Measurements from ENCODE around the gene TAMALIN. TPM values are rescaled to one million over a fixed set of nuclear protein-coding genes. Genes with fewer than 3 reads are reported as not detected.

Gene TAMALIN
- total and polyA plus RNA-seq, 2 experiments from 2014 or later = 0.34 to 3.0 TPM

DNA sequence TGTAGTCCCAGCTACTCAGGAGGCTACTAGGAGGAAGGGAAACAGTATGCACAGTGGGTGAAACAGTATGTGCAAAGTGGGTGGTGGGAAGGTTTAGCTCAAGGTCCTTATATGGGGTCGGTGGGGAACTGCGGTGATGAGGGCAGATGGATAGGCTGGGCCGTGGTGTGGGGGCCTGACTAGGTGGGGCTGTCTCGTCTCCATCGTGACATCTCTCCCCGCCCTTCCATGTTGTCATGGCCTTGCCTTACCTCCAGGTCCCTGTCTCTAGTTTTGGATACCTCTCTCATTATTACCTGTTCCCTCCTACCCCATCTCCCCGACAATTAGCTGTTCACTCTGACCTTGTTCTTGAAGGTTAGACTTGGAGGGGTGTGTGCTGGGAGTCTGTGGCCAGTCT, 40.1 kb downstream of the TAMALIN start:
- no peaks in the 10 kb centered on the region for H3K9me2 ChIP-seq (ENCODE audit: insufficient read depth)

More for the DNA sequence above, 40.1 kb downstream of the TAMALIN start:
- no peak for ATAC-seq
- Mint-ChIP-seq H3K4me3 (no peak overlapping the region), H3K4me1 (peaks cover 23% of the 10 kb centered on the region), H3K27ac (no peak overlapping the region), H3K36me3 (ENCODE audit: low read depth) (peaks cover 11% of the 10 kb centered on the region; the same call in 2 of the 3 replicates), H3K27me3 (ENCODE audit: insufficient read depth, low read depth, poor library complexity) (peaks cover 35% of the 10 kb centered on the region), H3K9me3 (no peaks in the 10 kb centered on the region; the same call in 2 of the 3 replicates)
- H3K4me2 ChIP-seq = no peak overlapping the region
- H3K27me3 ChIP-seq (ENCODE audit: insufficient read depth) = peaks cover 41% of the 10 kb centered on the region
- H3K27ac ChIP-seq (ENCODE audit: low read depth) = no peak overlapping the region
- no peaks in the 10 kb centered on the region for H3K79me2 ChIP-seq (replicated peaks; ENCODE audit: insufficient read depth)
- H3K4me3 ChIP-seq = no peak overlapping the region
- H4K20me1 ChIP-seq (replicated peaks; ENCODE audit: insufficient read depth) = peaks cover 13% of the 10 kb centered on the region
- H2AFZ ChIP-seq = no peak overlapping the region
- no peaks in the 10 kb centered on the region for H3K36me3 ChIP-seq (ENCODE audit: insufficient read depth)
- DNase-seq (ENCODE audit: low spot score) = no peak
- H3F3A ChIP-seq (replicated peaks; ENCODE audit: low read depth) = peaks cover 2% of the 10 kb centered on the region; the same call in 1 of the 2 replicates
- TF ChIP-seq, protein P1, sequence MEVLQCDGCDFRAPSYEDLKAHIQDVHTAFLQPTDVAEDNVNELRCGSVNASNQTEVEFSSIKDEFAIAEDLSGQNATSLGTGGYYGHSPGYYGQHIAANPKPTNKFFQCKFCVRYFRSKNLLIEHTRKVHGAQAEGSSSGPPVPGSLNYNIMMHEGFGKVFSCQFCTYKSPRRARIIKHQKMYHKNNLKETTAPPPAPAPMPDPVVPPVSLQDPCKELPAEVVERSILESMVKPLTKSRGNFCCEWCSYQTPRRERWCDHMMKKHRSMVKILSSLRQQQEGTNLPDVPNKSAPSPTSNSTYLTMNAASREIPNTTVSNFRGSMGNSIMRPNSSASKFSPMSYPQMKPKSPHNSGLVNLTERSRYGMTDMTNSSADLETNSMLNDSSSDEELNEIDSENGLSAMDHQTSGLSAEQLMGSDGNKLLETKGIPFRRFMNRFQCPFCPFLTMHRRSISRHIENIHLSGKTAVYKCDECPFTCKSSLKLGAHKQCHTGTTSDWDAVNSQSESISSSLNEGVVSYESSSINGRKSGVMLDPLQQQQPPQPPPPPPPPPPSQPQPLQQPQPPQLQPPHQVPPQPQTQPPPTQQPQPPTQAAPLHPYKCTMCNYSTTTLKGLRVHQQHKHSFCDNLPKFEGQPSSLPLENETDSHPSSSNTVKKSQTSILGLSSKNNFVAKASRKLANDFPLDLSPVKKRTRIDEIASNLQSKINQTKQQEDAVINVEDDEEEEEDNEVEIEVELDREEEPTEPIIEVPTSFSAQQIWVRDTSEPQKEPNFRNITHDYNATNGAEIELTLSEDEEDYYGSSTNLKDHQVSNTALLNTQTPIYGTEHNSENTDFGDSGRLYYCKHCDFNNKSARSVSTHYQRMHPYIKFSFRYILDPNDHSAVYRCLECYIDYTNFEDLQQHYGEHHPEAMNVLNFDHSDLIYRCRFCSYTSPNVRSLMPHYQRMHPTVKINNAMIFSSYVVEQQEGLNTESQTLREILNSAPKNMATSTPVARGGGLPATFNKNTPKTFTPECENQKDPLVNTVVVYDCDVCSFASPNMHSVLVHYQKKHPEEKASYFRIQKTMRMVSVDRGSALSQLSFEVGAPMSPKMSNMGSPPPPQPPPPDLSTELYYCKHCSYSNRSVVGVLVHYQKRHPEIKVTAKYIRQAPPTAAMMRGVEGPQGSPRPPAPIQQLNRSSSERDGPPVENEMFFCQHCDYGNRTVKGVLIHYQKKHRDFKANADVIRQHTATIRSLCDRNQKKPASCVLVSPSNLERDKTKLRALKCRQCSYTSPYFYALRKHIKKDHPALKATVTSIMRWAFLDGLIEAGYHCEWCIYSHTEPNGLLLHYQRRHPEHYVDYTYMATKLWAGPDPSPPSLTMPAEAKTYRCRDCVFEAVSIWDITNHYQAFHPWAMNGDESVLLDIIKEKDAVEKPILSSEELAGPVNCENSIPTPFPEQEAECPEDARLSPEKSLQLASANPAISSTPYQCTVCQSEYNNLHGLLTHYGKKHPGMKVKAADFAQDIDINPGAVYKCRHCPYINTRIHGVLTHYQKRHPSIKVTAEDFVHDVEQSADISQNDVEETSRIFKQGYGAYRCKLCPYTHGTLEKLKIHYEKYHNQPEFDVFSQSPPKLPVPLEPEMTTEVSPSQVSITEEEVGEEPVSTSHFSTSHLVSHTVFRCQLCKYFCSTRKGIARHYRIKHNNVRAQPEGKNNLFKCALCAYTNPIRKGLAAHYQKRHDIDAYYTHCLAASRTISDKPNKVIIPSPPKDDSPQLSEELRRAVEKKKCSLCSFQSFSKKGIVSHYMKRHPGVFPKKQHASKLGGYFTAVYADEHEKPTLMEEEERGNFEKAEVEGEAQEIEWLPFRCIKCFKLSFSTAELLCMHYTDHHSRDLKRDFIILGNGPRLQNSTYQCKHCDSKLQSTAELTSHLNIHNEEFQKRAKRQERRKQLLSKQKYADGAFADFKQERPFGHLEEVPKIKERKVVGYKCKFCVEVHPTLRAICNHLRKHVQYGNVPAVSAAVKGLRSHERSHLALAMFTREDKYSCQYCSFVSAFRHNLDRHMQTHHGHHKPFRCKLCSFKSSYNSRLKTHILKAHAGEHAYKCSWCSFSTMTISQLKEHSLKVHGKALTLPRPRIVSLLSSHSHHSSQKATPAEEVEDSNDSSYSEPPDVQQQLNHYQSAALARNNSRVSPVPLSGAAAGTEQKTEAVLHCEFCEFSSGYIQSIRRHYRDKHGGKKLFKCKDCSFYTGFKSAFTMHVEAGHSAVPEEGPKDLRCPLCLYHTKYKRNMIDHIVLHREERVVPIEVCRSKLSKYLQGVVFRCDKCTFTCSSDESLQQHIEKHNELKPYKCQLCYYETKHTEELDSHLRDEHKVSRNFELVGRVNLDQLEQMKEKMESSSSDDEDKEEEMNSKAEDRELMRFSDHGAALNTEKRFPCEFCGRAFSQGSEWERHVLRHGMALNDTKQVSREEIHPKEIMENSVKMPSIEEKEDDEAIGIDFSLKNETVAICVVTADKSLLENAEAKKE (CRISPR knock-in tag; IDR thresholded peaks at IDR 0.05) = no peak
- TF ChIP-seq ZNF114 (CRISPR knock-in tag; IDR thresholded peaks at IDR 0.05) (no peak), NANOG (IDR thresholded peaks at IDR 0.05; ENCODE audit: borderline replicate concordance) (no peak), ZNF331 (CRISPR knock-in tag; IDR thresholded peaks at IDR 0.05; ENCODE audit: low read depth) (no peak), POLR2AphosphoS5 (IDR thresholded peaks at IDR 0.05; ENCODE audit: low read depth) (no peak), STAT1 (IDR thresholded peaks at IDR 0.05; ENCODE audit: unreplicated experiment) (no peak), EZH2phosphoT487 (IDR thresholded peaks at IDR 0.05; ENCODE audit: unreplicated experiment) (no peak), EZH2 (IDR thresholded peaks at IDR 0.05; ENCODE audit: low read depth, unreplicated experiment) (no peak)
- TF ChIP-seq, protein P2, sequence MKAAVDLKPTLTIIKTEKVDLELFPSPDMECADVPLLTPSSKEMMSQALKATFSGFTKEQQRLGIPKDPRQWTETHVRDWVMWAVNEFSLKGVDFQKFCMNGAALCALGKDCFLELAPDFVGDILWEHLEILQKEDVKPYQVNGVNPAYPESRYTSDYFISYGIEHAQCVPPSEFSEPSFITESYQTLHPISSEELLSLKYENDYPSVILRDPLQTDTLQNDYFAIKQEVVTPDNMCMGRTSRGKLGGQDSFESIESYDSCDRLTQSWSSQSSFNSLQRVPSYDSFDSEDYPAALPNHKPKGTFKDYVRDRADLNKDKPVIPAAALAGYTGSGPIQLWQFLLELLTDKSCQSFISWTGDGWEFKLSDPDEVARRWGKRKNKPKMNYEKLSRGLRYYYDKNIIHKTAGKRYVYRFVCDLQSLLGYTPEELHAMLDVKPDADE (IDR thresholded peaks at IDR 0.05) = no peak
- TF ChIP-seq, protein P3, sequence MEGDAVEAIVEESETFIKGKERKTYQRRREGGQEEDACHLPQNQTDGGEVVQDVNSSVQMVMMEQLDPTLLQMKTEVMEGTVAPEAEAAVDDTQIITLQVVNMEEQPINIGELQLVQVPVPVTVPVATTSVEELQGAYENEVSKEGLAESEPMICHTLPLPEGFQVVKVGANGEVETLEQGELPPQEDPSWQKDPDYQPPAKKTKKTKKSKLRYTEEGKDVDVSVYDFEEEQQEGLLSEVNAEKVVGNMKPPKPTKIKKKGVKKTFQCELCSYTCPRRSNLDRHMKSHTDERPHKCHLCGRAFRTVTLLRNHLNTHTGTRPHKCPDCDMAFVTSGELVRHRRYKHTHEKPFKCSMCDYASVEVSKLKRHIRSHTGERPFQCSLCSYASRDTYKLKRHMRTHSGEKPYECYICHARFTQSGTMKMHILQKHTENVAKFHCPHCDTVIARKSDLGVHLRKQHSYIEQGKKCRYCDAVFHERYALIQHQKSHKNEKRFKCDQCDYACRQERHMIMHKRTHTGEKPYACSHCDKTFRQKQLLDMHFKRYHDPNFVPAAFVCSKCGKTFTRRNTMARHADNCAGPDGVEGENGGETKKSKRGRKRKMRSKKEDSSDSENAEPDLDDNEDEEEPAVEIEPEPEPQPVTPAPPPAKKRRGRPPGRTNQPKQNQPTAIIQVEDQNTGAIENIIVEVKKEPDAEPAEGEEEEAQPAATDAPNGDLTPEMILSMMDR (conservative IDR thresholded peaks at IDR 0.05; ENCODE audit: low read depth in 2 of 2) = no peak
- TF ChIP-seq, protein P4, sequence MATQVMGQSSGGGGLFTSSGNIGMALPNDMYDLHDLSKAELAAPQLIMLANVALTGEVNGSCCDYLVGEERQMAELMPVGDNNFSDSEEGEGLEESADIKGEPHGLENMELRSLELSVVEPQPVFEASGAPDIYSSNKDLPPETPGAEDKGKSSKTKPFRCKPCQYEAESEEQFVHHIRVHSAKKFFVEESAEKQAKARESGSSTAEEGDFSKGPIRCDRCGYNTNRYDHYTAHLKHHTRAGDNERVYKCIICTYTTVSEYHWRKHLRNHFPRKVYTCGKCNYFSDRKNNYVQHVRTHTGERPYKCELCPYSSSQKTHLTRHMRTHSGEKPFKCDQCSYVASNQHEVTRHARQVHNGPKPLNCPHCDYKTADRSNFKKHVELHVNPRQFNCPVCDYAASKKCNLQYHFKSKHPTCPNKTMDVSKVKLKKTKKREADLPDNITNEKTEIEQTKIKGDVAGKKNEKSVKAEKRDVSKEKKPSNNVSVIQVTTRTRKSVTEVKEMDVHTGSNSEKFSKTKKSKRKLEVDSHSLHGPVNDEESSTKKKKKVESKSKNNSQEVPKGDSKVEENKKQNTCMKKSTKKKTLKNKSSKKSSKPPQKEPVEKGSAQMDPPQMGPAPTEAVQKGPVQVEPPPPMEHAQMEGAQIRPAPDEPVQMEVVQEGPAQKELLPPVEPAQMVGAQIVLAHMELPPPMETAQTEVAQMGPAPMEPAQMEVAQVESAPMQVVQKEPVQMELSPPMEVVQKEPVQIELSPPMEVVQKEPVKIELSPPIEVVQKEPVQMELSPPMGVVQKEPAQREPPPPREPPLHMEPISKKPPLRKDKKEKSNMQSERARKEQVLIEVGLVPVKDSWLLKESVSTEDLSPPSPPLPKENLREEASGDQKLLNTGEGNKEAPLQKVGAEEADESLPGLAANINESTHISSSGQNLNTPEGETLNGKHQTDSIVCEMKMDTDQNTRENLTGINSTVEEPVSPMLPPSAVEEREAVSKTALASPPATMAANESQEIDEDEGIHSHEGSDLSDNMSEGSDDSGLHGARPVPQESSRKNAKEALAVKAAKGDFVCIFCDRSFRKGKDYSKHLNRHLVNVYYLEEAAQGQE (IDR thresholded peaks at IDR 0.05; ENCODE audit: unreplicated experiment) = no peak
- peaks cover 11% of the 10 kb centered on the region for H3K4me1 ChIP-seq (ENCODE audit: insufficient read depth)
